Duodenal mucosa (tissue), 2 donors: ENCODE measurements around the gene STXBP1.

Source experiments
- H3K27ac ChIP-seq: one replicate; pipeline ENCODE4 v1.7.0; 2013; ENCODE audit warnings: low read depth, low read length
- H3K27me3 ChIP-seq, 2 donors: one replicate each; pipeline ENCODE4 v1.7.0; 2013; ENCODE audit warnings: low read length in 2 of 2, control low read depth in 1 of 2; ENCODE audit not compliant: insufficient read depth in 2 of 2, control insufficient read depth in 1 of 2
- H3K36me3 ChIP-seq, 2 donors: one replicate each; pipeline ENCODE4 v1.7.0; 2013; ENCODE audit warnings: low read length in 2 of 2, control low read depth in 1 of 2; ENCODE audit not compliant: insufficient read depth in 2 of 2, control insufficient read depth in 1 of 2
- H3K4me1 ChIP-seq, 2 donors: one replicate each; pipeline ENCODE4 v1.7.0; 2013; ENCODE audit warnings: low read length in 2 of 2, control low read depth in 1 of 2; ENCODE audit not compliant: insufficient read depth in 2 of 2, control insufficient read depth in 1 of 2
- H3K4me3 ChIP-seq, 2 donors: one replicate each; pipeline ENCODE4 v1.7.0; 2013; ENCODE audit warnings: low read length in 2 of 2, low read depth in 1 of 2
- H3K9ac ChIP-seq, 2 donors: one replicate each; pipeline ENCODE4 v1.7.0; 2013; ENCODE audit warnings: low read length in 2 of 2, low read depth in 1 of 2
- H3K9me3 ChIP-seq, 2 donors: one replicate each; pipeline ENCODE4 v1.7.0; 2013; ENCODE audit warnings: low read length in 2 of 2, control low read depth in 1 of 2; ENCODE audit not compliant: control insufficient read depth in 1 of 2

STXBP1 gene

DNA sequence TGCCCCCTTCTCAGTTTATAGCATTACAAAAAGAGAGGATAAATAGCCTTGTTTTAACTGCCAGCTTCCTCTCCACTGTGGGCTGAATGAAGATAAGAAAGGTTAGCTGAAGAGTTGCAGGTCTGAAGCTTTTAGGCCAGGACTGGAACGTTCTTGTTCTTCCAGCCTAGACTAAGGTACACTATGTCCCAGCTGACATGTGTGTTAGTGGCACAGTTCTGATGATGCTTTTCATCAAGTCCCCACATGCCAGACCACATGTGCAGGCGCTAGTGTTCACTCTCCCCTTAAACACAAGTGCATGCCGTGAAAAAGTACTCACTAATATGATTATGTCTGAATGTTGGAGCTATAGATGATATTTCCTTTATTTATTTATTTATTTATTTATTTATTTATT, 40.7 kb downstream of the STXBP1 start:
- Histone ChIP-seq H3K27me3 (no peaks in the 10 kb centered on the region), H3K4me1 (no peaks in the 10 kb centered on the region), H3K9me3 (no peaks in the 10 kb centered on the region), H3K27ac (no peak overlapping the region), H3K36me3 (peaks cover 0 to 5% of the 10 kb centered on the region in 2 donors), H3K4me3 (no peak overlapping the region), H3K9ac (no peak overlapping the region)

DNA sequence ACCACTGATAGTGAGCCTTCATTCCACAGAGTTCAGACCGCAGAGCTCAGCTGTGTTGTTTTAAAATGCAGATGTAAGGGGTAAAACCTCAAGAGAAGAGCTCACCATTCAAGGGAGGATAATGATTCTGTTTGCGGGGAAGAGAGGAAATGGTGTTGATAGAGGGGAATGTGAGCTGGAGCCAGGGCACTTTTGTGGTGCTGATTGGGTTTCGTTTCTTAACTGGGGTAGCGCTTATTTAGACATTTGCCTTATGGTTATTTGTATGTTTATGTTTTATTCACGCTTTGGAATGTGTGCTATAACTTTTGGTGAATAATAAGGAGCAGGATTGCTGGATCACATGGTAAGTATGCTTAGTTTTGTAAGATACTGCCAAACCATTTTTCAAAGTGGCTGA, 42.5 kb downstream of the STXBP1 start:
- H3K4me3 ChIP-seq: no peak overlapping the region
- peaks cover 0 to 5% of the 10 kb centered on the region in 2 donors for H3K36me3 ChIP-seq
- no peak overlapping the region for H3K9ac ChIP-seq
- H3K27ac ChIP-seq: no peak overlapping the region
- H3K27me3 ChIP-seq: no peaks in the 10 kb centered on the region
- no peaks in the 10 kb centered on the region for H3K9me3 ChIP-seq
- no peaks in the 10 kb centered on the region for H3K4me1 ChIP-seq

DNA sequence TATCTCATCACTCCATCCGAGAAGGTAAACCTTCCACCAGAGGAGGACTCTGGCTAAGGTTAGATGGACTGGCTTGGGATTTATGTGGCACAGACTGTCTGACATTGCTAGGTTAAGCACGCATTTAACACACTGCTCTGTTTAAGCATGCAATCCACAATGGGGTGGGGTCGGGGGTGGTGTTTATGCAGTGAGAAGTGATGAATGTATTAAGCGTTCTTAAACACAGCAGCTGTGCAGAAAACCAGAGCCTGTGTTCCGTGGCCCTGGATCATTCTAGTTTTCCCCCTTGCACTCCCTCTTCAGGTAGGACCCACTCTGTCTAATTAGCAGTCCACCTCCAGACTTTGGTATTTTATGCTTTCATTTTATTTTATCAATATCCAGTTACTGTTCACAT, 46.4 kb downstream of the STXBP1 start:
- Histone ChIP-seq H3K27ac (no peak overlapping the region), H3K4me3 (no peak overlapping the region), H3K4me1 (no peaks in the 10 kb centered on the region), H3K9me3 (no peaks in the 10 kb centered on the region), H3K27me3 (no peaks in the 10 kb centered on the region), H3K36me3 (peaks cover 0 to 5% of the 10 kb centered on the region in 2 donors), H3K9ac (no peak overlapping the region)

DNA sequence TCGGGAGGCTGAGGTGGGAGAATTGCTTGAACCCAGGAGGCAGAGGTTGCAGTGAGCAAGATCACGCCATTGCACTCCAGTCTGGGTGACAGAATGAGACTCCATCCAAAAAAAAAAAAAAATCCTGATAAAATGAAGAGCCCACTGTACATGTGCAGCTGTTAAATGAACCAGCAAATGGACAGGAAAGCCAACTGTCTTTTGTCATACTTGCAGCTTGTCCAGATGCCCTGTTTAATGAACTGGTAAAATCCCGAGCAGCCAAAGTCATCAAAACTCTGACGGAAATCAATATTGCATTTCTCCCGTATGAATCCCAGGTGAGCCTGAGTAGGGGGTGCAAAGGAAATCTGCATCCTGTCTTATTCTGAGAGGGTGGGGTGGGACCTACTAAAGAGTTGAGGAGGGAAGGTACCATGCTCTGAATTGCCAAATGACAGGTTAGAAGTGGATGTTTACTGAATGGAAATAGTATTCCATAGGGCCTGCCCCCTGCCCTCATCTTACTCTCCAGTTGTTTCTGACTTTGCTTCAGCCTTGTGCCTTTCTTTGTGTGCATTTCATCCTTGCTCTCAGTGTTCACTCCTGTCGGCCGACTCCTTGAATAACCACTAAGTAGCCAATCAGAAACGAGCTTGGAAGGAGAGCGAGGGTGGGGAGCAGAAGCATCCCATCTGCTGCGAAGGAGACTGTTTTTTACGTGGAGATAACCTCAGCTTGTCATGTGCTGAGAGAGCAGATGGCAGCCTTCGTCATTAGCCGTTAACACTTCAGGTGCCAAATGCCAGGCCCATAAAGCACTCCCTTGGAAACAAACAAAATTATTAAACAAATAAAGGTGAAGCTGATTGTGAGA, 49.0 kb downstream of the STXBP1 start:
- H3K4me1 ChIP-seq: peaks cover 0 to 8% of the 10 kb centered on the region in 2 donors
- no peaks in the 10 kb centered on the region for H3K27me3 ChIP-seq
- no peak overlapping the region for H3K27ac ChIP-seq
- no peak overlapping the region for H3K9ac ChIP-seq
- peaks cover 0 to 4% of the 10 kb centered on the region in 2 donors for H3K36me3 ChIP-seq
- H3K4me3 ChIP-seq: no peak overlapping the region
- no peaks in the 10 kb centered on the region for H3K9me3 ChIP-seq

DNA sequence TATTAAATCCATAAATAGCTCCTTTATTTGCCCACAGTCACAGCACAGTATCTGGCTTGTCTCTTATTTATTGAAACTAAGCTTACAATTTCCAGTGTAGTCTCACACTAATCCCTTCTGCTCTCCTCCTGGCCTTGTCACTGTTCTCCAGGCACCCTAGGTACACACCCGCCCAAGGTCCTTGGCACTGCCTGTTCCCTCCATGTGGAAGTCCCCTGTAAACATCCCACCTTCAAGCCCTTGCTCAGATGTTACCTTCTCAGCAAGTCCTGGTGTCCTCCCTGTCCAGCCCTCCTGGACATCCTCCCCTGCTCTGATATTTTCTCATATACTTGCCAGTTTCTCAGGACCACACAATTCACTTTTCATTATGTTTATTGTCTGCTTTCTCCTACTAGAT, 50.5 kb downstream of the STXBP1 start:
- peaks cover 0 to 4% of the 10 kb centered on the region in 2 donors for H3K36me3 ChIP-seq
- H3K4me1 ChIP-seq: peaks cover 0 to 8% of the 10 kb centered on the region in 2 donors
- H3K9me3 ChIP-seq: no peaks in the 10 kb centered on the region
- no peak overlapping the region for H3K4me3 ChIP-seq
- H3K27ac ChIP-seq: no peak overlapping the region
- H3K27me3 ChIP-seq: no peaks in the 10 kb centered on the region
- no peak overlapping the region for H3K9ac ChIP-seq

GRCh38 chr9:127664324-127664677, 52.2 kb downstream of the STXBP1 start:
- peaks cover 0 to 4% of the 10 kb centered on the region in 2 donors for H3K36me3 ChIP-seq
- no peak overlapping the region for H3K9ac ChIP-seq
- H3K4me3 ChIP-seq: no peak overlapping the region
- H3K27me3 ChIP-seq: no peaks in the 10 kb centered on the region
- peaks cover 0 to 8% of the 10 kb centered on the region in 2 donors for H3K4me1 ChIP-seq
- no peak overlapping the region for H3K27ac ChIP-seq
- no peaks in the 10 kb centered on the region for H3K9me3 ChIP-seq

- Histone ChIP-seq H3K27ac (no peak overlapping the region), H3K9me3 (no peaks in the 10 kb centered on the region), H3K36me3 (peaks cover 0 to 4% of the 10 kb centered on the region in 2 donors), H3K27me3 (no peaks in the 10 kb centered on the region), H3K9ac (no peak overlapping the region), H3K4me1 (peaks cover 0 to 8% of the 10 kb centered on the region in 2 donors), H3K4me3 (no peak overlapping the region)
These were observed 52.8 kb downstream of the STXBP1 start for GRCh38 chr9:127664678-127665507.

- Histone ChIP-seq H3K27me3 (no peaks in the 10 kb centered on the region), H3K4me1 (peaks cover 0 to 8% of the 10 kb centered on the region in 2 donors), H3K4me3 (no peak overlapping the region), H3K9me3 (no peaks in the 10 kb centered on the region), H3K9ac (no peak overlapping the region), H3K36me3 (peaks cover 0 to 7% of the 10 kb centered on the region in 2 donors), H3K27ac (no peak overlapping the region)
These were observed 55.2 kb downstream of the STXBP1 start for GRCh38 chr9:127667127-127667844.

- no peak overlapping the region for H3K9ac ChIP-seq
- no peak overlapping the region for H3K4me3 ChIP-seq
- no peak overlapping the region for H3K27ac ChIP-seq
- H3K9me3 ChIP-seq: no peaks in the 10 kb centered on the region
- H3K27me3 ChIP-seq: no peaks in the 10 kb centered on the region
- H3K36me3 ChIP-seq: peaks cover 1 to 7% of the 10 kb centered on the region in 2 donors
- peaks cover 0 to 8% of the 10 kb centered on the region in 2 donors for H3K4me1 ChIP-seq
These were observed 55.8 kb downstream of the STXBP1 start for GRCh38 chr9:127667906-127668305.

GRCh38 chr9:127673234-127673633, 61.2 kb downstream of the STXBP1 start:
- Histone ChIP-seq H3K4me3 (no peak overlapping the region), H3K27ac (no peak overlapping the region), H3K9ac (no peak overlapping the region), H3K36me3 (peaks cover 4 to 18% of the 10 kb centered on the region in 2 donors), H3K9me3 (no peaks in the 10 kb centered on the region), H3K27me3 (no peaks in the 10 kb centered on the region), H3K4me1 (no peaks in the 10 kb centered on the region)
